ENCODE results near the gene AIFM1.

DNA sequence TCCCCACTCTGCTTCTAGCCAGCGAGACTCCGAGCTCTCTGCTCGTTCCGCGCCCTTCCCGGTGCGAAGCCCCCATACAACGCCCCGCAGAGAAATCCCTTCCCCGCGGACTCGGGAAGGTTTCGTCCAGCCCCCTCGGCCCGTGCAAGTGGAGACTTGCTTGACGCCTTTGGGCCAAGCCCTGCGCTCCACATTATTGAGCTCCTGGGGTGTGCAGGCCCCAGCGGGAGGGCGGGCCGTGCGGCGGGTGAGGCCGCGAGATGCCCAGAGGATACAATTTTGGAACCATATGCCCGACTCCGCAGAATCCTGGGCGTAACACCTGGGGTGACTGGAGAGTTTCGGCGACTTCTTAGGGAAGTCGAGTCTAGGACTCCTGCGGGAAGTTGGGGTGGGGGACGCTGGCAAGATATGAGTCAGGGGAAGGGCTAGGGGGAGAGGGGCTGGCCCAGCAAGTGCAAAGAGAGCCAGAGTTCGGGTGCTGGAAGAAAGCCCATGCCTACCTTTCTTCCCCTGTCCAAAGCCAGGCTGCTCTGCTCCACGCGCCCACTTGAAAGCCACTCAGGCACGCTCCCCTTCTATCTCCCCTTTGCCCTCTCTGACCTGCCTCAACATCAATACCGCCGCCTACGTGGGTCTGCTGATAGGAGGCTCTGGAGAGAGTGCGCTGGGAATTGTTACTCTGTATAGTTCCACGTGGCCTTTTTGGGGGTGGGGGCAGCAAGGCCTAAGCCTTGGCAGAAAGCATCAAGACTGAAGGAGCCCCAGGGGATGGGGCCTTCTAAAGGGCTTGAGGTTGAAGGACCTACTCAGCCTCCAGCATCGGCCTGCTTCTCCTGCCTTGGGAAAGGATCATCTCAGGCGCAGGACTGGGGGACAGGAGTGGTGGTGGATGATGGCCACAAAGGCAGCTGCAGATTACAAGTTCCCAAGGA lies 54.2 kb downstream of the AIFM1 start:
- TF ChIP-seq, protein P1, sequence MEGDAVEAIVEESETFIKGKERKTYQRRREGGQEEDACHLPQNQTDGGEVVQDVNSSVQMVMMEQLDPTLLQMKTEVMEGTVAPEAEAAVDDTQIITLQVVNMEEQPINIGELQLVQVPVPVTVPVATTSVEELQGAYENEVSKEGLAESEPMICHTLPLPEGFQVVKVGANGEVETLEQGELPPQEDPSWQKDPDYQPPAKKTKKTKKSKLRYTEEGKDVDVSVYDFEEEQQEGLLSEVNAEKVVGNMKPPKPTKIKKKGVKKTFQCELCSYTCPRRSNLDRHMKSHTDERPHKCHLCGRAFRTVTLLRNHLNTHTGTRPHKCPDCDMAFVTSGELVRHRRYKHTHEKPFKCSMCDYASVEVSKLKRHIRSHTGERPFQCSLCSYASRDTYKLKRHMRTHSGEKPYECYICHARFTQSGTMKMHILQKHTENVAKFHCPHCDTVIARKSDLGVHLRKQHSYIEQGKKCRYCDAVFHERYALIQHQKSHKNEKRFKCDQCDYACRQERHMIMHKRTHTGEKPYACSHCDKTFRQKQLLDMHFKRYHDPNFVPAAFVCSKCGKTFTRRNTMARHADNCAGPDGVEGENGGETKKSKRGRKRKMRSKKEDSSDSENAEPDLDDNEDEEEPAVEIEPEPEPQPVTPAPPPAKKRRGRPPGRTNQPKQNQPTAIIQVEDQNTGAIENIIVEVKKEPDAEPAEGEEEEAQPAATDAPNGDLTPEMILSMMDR (IDR thresholded peaks at IDR 0.05), result no peak
- TF ChIP-seq POLR2A (IDR thresholded peaks at IDR 0.05), result no peak

Data from uterus (tissue), 2 donors.